ENCODE measurements around the gene CROT. TPM values are rescaled to one million over a fixed set of nuclear protein-coding genes. Genes with fewer than 3 reads are reported as not detected.

Gene CROT
- total RNA-seq, 1 donor from 2014 or later, result 13.0 TPM

DNA sequence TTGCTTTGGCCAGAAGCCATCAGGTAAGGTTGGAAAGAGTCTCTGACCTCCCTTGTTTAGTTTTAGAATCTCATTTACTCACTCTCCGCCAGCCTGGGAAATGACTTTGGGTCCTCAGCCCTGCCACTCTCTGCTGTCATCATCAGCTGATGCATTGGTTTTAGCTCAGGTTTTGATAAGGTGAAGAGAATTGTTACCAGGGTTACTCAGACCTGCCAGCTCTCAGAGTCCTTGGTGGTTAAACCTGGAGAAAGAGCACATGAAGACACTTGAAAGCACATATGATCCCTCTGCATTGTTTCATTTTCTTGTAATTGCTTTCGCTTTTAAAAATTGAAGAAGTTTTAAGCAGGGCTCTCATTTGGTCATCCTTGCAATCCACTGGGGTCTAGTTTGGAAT, 4.0 kb upstream of the CROT start:
- DNase-seq (ENCODE audit: low spot score in 2 of 2) (no peak), FAIRE-seq (no peak)

- DNase-seq (ENCODE audit: low spot score in 2 of 2), result no peak
- FAIRE-seq, result no peak
These were observed 3.2 kb upstream of the CROT start for GRCh38 chr7:87342231-87342630.

- DNase-seq (ENCODE audit: low spot score in 2 of 2) (no peak), FAIRE-seq (no peak)
These were observed 1.0 kb upstream of the CROT start for GRCh38 chr7:87344446-87344845.

GRCh38 chr7:87345962-87346371, 503 bp downstream of the CROT start:
- FAIRE-seq, result no peak
- no peak for DNase-seq (ENCODE audit: low spot score in 2 of 2)

DNA sequence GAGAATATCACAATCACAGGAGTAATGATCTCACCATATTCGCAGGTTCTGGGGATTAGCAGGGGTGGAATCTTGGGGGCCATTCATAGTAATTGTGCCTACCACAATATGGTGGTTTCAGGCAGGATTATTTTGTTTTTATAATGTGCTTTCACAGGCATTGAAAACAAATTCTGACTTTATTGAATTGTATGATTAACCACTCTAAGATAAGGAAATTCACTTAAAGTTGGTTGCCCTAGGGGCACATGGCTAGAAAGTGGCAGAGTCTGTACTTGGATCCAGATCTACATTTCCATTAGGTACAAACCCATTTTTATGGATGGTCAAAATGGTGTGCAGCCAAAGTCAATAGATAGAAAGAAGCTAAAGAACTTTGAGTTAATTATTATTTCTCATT, 1.7 kb downstream of the CROT start:
- FAIRE-seq (no peak), DNase-seq (ENCODE audit: low spot score in 2 of 2) (no peak)

DNA sequence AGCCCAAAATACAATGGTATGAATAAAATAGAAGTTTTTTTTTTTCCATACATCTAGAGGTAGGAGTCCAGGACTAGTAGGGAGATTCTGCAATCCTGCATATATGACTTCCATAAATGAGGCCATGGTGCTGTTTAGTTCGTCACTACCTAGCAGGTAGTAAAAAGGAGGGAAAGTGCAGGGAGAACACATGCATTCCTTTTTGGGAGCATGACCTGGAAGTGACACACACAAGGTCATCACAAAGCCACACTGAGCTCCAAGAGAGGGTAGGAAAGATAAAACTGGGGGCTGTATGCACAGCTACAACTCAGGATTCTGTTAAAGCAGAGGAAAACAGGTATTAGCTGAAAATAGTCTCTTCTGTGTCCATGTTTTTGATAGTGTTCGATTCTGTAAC, 2.2 kb downstream of the CROT start:
- DNase-seq (ENCODE audit: low spot score in 2 of 2) (no peak), FAIRE-seq (no peak)

DNA sequence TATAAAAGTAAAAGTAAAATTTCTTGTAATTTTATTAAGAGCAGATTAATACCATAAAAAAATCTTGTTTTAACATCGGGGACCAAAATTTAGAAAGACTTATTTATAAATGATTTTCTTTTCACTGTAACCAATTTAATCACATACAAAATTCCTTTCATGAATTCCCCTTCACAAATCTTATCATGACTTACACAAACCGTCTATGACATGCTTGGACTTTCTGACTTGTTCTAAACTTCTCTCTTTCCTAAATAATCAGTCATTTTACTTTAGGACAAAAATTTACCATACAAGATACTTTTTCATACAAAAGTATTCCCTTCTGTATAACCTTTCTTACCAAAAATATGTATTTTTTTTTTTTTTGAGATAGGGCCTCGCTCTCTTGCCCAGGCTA, 9.3 kb downstream of the CROT start:
- no peak for DNase-seq (ENCODE audit: low spot score in 2 of 2)
- FAIRE-seq, result no peak

DNA sequence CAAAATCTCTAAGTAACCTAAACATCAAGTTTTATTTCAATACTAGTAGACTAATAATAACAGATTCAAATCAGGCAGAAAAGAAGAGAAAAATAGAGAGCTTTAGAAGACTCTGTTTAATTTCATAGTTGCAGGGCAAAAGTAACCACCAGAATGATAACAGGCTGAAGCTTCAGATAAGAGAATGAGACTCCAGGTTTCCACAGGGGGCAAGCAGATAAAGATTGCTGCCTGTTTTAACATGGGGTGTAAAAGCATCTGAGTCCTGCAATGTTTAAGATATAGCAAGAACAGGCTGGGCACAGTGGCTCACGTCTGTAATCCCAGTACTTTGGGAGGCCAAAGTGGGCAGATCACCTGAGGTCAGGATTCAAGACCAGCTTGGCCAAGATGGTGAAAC, 11.0 kb downstream of the CROT start:
- FAIRE-seq, result no peak
- DNase-seq (ENCODE audit: low spot score in 2 of 2), result no peak

DNA sequence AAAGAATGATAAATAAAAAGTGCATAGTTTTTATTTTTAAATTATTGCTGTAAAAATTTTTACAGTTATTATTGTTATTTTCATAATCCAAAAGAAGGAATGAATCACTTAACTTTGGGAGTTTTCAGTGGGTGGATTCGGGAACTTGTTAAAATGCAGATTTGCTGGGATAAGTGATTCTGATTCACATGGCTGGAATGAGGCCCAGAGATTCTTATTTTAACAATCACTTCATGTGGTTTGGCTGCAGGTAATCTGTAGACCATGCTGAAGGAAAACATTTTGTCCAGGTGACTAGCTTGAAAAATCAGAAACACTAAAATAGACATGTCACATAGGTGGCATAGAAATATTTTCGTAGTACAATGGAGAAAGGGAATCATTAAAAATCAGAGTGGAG, 13.9 kb downstream of the CROT start:
- FAIRE-seq, result peak; percentile 21
- no peak for DNase-seq (ENCODE audit: low spot score in 2 of 2)

- FAIRE-seq (no peak), DNase-seq (ENCODE audit: low spot score in 2 of 2) (no peak)
These were observed 15.9 kb downstream of the CROT start for GRCh38 chr7:87361320-87361719.

DNA sequence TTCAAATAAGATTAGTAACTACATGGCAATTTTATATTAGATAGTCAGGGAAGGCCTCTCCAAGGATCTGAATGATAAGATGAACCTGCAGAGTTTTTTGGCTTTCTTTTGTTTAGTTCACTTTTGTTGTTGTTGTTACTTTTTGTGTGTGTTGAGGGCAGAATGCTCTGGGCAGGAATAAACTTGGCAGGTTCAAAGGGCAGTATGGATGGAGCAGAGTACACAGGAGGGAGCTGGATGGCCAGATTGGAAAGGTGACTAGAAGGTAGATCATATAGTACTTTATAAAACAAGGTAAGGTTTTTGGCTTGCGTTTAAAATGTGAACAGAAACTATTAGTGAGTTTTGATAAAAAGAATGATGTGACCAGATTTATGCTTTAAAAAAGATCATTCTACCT, 17.9 kb downstream of the CROT start:
- FAIRE-seq, result no peak
- no peak for DNase-seq (ENCODE audit: low spot score in 2 of 2)

GRCh38 chr7:87364246-87364645, 18.8 kb downstream of the CROT start:
- no peak for DNase-seq (ENCODE audit: low spot score in 2 of 2)
- no peak for FAIRE-seq

DNA sequence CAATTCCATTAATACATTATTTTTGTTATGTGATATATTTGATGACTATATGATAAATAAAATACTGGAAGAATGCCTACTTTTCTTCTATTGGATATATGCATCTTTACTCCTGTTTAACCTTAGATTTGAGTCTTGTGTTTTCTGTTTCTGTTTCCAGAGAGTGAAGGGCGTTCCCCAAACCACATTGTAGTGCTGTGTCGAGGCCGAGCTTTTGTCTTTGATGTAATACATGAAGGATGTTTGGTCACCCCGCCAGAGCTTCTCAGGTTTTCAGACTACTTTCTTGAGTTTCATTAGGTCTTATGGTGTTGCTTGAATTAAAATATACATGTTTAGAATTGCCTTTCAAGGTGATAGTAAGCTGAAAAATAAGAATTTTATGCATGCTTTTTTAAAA, 23.8 kb downstream of the CROT start:
- FAIRE-seq (no peak), DNase-seq (ENCODE audit: low spot score in 2 of 2) (no peak)

DNA sequence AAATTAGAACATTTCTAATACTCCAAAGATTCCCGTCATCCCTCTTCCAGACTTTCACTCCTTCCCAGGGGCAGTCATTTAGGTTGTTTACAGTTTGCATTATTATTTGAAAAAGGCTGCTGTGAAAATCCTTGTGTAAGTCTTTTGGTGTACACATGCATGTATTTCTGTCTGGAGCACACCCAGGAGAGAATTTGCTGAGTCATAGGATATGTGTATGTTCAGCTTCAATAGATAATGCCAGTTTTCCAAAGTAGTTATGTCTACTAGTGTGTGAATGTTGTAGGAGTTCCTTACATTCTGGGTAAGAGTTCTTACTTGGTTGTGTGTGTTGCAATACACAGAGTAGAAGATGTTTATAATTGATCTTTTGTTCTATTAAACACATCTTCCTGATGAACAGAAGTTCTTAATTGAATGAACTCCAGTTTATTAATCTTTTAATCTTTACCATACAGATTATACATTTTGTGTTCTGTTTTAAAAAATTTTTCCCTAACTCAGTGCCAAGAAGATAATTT, 25.3 kb downstream of the CROT start:
- DNase-seq (ENCODE audit: low spot score in 2 of 2) (no peak), FAIRE-seq (no peak)

DNA sequence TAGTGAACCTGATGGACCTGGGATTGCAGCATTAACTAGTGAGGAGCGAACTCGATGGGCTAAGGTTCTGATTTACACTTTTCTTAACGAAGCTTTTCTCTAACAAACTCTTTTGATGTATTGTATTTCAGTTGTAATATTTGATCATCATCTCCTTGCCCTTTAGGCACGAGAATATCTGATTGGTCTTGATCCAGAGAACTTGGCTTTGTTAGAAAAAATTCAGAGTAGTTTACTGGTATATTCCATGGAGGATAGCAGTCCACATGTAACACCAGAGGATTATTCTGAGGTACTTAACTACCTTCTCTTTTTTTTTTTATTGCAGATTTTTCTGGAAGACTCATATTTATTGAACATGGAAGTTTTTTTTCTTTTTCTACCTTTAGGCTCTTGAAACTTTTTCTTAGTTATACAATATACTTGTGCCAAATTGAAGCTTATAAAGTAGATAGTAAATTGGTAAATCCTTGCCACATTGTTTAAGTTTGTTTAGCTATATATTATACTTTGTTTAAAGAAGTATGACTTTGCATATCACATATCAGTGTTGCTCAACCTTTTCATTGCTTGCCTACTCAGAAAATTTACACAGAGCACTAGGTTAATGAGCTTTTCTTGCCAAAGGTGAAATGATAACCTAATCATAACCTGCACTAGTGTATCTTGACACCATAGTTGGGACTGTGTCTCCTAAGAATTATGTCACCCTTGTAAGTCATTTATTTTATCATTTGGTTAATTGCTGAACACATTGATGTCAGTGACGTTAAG, 30.4 kb downstream of the CROT start:
- no peak for DNase-seq (ENCODE audit: low spot score in 2 of 2)
- FAIRE-seq, result no peak

DNA sequence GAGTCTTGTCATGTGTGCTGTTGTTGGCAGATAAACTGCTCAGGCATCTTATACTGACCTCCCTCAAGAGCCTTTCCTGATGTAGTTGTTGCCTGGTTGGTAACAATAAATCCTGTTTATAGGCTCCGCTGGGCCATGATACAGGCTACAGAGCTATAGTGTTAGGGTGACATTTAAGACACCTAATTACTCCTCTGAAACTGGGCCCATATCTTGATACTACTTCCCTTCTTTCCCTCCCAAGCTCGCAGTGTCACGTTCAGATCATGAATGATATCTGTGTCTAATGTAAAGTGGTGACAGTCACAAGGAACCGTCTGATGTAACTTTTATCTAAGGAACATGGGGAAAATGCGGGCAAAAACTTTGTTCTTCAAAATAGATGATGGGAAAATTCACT, 35.4 kb downstream of the CROT start:
- DNase-seq (ENCODE audit: low spot score in 2 of 2) (no peak), FAIRE-seq (no peak)

GRCh38 chr7:87391020-87391701, 45.7 kb downstream of the CROT start:
- FAIRE-seq (no peak), DNase-seq (ENCODE audit: low spot score in 2 of 2) (no peak)

DNA sequence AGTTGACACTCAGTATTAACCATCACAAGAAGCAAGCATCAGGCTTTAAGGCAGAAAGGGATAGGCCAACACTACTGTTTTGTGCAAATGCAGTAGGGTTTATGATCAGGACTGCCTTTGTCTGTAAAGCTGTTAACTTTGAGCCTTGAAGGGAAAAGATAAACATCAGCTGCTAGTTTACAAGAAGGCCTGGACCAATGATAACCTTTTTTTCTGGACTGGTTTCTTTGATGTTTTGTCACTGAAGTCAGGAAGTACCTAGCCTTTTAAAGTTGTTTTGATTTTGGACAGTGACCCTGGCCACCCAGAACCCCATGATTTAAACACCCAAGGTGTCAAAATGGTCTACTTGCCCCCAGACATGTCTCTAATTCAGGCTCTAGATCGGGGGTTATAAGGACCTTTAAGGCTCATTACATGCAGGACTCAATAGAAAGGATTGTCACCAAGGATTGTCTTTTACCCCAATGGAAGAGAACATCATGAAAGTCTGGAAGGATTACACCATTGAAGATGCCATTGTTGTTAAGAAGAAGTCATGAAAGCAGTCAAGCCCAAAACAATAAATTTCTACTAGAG, 50.1 kb downstream of the CROT start:
- DNase-seq (ENCODE audit: low spot score in 2 of 2) (no peak), FAIRE-seq (no peak)

DNA sequence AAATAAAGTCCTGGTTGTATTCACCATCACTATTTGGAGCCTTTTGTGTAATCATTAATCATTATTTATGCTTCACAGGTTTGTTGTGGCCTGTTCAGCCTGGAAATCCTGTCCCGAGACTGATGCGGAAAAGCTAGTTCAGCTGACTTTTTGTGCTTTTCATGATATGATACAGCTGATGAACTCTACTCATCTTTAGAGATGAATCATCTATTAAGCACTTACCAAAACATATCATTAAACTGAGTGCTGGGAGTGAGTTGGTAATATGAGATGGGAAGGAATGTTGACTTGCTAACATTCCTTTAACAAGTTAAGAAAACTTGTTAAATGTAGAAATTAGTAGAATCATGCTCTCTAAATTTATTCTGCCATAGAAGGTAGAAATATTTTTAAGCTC, 53.0 kb downstream of the CROT start:
- no peak for DNase-seq (ENCODE audit: low spot score in 2 of 2)
- FAIRE-seq, result no peak

DNA sequence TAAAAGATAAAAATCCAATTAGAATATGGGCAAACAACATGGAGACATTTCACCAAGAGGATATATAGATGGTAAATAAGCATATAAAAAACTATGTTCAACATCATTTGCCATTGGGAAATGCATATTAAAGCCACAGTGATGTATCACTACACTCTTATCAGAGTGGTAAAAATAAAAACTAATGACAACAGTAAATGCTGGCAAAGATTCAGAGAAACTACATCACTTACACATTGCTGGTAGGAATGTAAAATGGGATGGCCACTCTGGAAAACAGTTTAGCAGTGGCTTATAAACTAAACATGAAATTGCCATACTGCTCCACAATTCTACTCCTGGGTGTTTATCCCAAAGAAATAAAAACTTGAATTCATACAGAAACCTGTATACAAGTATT, 59.2 kb downstream of the CROT start:
- FAIRE-seq (no peak), DNase-seq (ENCODE audit: low spot score in 2 of 2) (no peak)

DNA sequence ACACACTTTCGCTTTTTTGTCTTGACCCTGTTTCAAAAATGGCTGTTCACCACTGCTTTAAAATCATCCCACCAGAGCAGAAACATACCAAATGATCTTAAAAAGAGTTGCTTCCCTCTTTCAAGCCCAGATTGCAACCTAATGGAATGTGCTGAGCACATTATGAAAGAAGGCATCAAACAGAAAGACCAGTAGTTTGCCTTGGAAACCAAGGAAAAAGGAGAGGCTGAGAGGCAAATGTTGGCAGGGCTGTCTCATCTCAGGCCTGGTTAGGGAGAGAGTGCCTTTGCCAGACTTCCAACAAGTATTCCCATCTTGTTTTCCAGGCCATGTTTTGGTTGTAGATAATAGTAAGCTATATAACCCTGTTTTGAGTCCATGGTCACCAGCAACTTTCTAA, 65.7 kb downstream of the CROT start:
- no peak for DNase-seq (ENCODE audit: low spot score in 2 of 2)
- FAIRE-seq, result no peak

GRCh38 chr7:87413029-87413428, 67.6 kb downstream of the CROT start:
- FAIRE-seq (no peak), DNase-seq (ENCODE audit: low spot score in 2 of 2) (no peak)
